Epithelial cell of prostate (primary cell): ENCODE data around the gene OR2F1.

Experiments
- DNase-seq: peaks from one replicate; pipeline ENCODE4 v3.0.0-alpha.2; 2011; ENCODE audit warnings: low read depth, low spot score
- H3K27ac ChIP-seq: fragments of 450-650 bp; 2 replicates; pipeline ENCODE4 v1.5.1; 2017; ENCODE audit warnings: mild to moderate bottlenecking

Gene OR2F1

DNA sequence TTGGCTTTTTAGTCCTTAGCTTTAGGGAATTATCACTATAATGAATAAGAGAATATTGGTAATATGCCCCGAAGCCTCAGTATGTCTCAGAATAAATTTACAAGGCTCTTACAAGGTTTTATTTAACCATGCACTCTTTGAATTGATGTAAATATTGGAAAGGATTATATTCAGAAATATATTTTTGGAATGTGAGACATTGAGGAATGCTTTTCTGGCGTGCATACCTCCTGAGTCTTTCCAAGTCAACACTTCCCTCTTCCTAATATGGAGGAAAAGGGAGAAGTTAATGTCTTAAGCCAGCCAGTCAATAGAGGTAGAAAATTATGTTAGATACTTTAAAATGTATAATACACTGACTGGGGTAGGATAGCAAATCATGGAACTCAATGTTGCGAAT is 1.2 kb upstream of the OR2F1 start:
- DNase-seq = no peak
- H3K27ac ChIP-seq = no peak overlapping the region

- H3K27ac ChIP-seq = no peak overlapping the region
- DNase-seq = no peak
Observed at GRCh38 chr7:143954135-143954534, 509 bp upstream of the OR2F1 start.

- no peak for DNase-seq
- H3K27ac ChIP-seq = no peak overlapping the region
Observed at GRCh38 chr7:143958781-143959180, 4.1 kb downstream of the OR2F1 start.

- no peak overlapping the region for H3K27ac ChIP-seq
- DNase-seq = no peak
Observed at GRCh38 chr7:143960813-143961610, 6.4 kb downstream of the OR2F1 start.

DNA sequence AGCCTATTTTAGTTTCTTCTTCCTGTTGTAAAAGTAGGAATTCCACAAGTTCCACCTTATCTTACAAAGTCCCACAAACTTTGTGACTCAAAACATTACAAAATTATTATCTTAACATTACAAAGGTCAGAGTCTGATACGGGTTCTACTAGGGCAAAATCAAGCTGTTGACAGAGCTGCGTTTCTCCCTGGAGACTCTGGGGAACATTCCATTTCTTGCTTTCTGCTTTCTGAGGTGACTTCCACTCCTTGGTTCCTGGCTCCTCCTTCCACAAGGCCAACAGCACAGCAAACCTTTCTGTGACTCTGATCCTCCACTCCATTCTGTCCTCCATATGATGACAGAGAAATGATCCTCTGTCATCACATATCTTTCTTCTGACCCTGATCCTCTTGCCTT is 10.6 kb downstream of the OR2F1 start:
- H3K27ac ChIP-seq = no peak overlapping the region
- DNase-seq = no peak

DNA sequence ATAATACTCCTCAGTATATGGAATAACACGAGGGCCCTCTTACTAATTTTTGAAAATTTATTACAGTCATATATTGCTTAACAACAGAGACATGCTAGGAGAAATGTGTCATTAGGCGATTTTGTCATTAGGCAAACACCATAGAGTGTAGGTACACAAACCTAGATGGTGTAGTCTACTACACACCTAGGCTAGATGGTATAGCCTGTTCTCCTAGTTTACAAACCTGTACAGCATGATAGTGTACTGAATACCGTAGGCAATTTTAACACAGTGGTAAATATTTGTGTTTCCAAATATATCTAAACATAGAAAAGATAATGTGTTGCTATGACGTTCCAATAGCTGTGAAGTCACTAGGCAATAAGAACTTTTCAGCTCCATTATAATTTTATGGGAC is 12.8 kb downstream of the OR2F1 start:
- DNase-seq = peak; percentile 22
- no peak overlapping the region for H3K27ac ChIP-seq

DNA sequence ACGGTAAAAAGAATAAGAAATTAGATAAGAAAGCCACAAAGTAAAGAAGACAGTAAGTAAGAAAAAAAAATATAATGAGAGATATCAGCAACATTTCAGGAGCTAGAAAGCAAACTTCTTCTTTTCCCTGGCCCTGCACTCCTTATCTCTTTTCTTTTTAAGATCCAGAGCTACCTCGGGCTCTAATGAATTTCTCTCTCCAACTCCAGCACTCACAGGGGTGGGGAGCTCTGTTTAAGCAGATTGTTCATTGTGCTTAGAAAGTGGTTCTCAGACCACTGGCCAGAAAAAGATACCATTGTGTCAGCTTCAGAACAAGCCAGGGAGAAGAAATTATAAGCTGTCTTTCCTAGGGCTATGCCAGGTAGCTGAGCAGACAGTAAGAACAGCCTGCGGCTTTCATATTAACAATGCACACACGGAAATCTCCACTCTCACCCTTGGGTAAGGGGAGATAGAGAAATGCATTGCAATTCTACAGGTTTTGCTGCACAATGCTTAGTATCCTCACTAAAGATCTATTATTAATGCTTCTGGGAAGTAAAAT is 19.3 kb downstream of the OR2F1 start:
- H3K27ac ChIP-seq = no peak overlapping the region
- DNase-seq = no peak

DNA sequence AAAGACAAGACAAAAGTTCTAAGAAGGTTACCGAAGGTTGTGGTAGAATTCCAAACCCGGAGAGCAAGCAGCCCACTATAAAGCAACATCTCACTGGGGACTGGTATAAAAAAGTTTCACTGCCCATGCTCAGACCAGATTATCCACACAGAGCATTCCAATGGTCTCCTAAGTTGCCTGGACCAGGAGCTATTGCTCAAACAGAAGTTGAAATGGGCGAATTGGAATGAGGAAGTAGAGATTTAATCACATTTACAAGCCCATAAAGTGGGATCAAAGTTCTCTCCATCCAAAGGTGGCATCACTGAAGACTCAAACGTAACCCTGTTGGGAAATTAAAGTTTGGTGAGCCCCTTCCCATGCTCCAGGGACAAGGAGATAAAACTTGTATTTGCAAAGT is 19.8 kb downstream of the OR2F1 start:
- no peak overlapping the region for H3K27ac ChIP-seq
- peak; percentile 34 for DNase-seq

GRCh38 chr7:143975617-143976016 is 21.0 kb downstream of the OR2F1 start:
- H3K27ac ChIP-seq = no peak overlapping the region
- DNase-seq = no peak

DNA sequence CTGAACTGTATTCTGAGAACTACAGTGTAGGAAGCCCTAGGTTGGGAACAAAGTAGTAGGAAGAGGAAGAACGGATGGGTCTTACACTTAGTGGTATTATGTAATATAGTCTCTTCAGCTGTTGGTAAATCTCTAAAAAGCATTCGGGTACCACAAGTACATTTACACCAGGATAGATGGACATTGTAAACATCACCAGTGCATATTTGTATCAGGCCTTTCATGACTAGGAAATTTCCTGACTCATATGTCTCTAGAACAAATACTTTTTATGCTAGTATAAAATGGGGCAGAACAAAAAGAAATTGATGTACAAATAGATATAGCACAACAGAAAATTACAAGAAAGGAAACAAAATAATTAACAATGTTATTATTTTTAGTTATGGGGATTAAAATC is 23.9 kb downstream of the OR2F1 start:
- DNase-seq = no peak
- no peak overlapping the region for H3K27ac ChIP-seq

DNA sequence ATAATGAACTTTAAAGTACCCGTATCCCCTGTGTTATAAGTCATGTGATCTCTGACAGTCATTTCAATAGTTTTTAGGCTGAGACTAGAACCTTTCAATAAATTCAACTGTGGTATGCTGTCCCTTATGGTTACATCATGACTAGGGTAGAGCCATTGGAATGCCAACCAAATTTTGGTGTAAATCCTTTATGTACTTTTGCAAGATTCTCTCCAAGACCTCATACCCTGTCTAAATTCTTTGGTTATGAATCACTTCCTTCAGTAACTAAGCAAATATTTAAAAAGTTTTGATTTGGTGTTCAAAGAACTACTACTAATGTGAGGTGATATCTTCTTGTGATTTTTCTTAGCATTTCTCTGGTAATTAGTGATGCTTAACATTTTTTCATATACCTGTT is 24.7 kb downstream of the OR2F1 start:
- peak overlapping the region; percentile 10 for H3K27ac ChIP-seq
- no peak for DNase-seq

GRCh38 chr7:143979998-143980397 is 25.4 kb downstream of the OR2F1 start:
- no peak for DNase-seq
- H3K27ac ChIP-seq = peak overlapping the region; percentile 10

- no peak for DNase-seq
- no peak overlapping the region for H3K27ac ChIP-seq
Observed at GRCh38 chr7:143980746-143981510, 26.3 kb downstream of the OR2F1 start.

DNA sequence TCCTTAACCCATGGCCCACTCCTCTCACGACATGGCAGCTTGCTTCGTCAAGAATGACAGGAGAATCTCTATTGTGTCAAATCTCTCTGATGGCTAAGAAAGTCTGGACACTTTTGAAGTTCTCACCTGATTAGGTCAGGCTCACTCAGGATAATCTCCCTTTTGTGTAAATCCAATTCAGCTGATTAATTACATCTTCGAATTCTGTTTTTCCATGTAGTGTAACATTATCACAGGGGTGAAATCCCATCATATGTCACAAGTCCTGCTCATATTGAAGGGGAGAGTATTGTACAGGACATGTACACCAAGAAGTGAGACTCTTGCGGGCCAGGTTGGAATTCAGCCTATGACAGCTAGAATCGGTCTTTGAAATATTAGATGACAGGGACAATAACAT is 29.3 kb downstream of the OR2F1 start:
- DNase-seq = no peak
- no peak overlapping the region for H3K27ac ChIP-seq

DNA sequence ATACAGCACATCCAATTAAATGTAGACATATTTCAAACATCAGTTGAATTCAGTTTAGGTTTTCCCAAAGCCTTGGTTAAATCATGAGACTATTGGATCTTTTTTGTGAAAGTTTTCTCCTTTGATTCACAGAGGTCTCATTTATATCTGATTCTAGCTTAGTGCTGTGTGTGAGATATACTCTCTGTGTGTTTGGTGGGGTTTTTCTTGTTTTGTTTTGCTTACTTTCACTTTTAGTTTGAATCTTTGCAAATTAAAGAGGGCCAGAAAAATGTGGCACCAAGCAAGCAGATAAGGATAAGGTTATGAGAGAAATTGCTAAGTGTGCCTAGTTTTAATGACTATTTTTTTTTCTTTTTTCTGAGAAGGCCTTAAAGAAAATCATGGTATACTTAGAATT is 32.9 kb downstream of the OR2F1 start:
- DNase-seq = no peak
- no peak overlapping the region for H3K27ac ChIP-seq

- no peak overlapping the region for H3K27ac ChIP-seq
- no peak for DNase-seq
Observed at GRCh38 chr7:143988976-143989745, 34.5 kb downstream of the OR2F1 start.

DNA sequence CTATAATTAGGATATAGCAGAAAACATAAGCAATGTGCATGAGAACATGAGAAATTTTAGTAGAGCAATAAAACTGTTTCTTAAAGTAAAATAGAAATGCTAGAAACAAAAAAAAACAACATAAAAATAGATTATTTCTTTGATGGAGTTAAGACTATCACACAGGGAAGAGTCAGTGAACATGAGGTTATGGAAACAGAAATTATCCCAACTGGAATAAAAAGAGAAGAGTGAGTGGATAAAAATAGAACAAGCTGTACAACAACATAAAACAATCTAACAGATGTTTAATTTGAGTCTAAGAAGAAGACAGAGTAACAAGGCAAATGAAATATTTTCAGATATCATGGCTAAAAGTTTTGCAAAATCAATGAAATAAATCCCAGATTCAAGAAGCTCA is 38.0 kb downstream of the OR2F1 start:
- no peak for DNase-seq

GRCh38 chr7:143993924-143994323 is 39.3 kb downstream of the OR2F1 start:
- no peak overlapping the region for H3K27ac ChIP-seq
- no peak for DNase-seq

More for the DNA sequence above, 38.0 kb downstream of the OR2F1 start:
- no peak overlapping the region for H3K27ac ChIP-seq

DNA sequence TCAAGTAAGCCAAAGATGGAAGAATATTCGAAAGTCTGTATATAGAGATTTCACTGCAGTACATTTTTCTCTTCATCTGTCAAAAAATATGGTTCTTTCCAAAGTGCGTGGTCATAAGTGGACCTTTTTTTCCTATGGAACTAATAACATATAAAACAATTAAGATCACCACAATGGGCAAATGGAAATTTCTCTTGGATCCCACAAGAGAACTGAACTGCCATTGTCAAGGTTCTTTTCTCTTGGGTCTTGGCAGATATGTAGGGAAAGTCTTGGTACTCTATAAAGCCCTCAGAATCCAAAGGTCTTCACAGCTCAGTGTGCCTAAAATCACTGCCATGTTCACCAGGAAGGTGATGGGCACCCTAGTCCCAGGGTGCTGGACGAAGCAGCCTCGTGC is 45.4 kb downstream of the OR2F1 start, which contains the start of gene OR6B1:
Gene OR6B1 (plus strand): TSS at position 301 of the 400 bp plus-strand sequence. CDS start 3,677 bp downstream, outside the sequence.
- no peak for DNase-seq
- H3K27ac ChIP-seq = no peak within 1 kb of the TSS

- no peak for DNase-seq
- no peak overlapping the region for H3K27ac ChIP-seq
Observed at GRCh38 chr7:144001543-144001942, 46.9 kb downstream of the OR2F1 start.

- H3K27ac ChIP-seq = no peak overlapping the region
- no peak for DNase-seq
Observed at GRCh38 chr7:144004703-144005102, 50.1 kb downstream of the OR2F1 start.
